CD14-positive monocyte (primary cell): ENCODE data around the gene BRAF. TPM values are rescaled to one million over a fixed set of nuclear protein-coding genes. Genes with fewer than 3 reads are reported as not detected.
"Not testable (repeated sequence)": the region's sequence is repeated elsewhere in the genome, so short reads cannot be mapped to it uniquely, and the experiment has no call there.

Experiments
- DNase-seq, 3 donors: peaks; one replicate each; pipeline ENCODE4 v3.0.0-alpha.2; 2011 to 2022
- H2AFZ ChIP-seq: 2 replicates; pipeline ENCODE4 v1.6.0; 2012; ENCODE audit warnings: mild to moderate bottlenecking, low read depth, low read length, inconsistent platforms; ENCODE audit not compliant: insufficient read depth, poor library complexity, severe bottlenecking
- H3K27ac ChIP-seq, 2 donors: 1 replicate in 1 of 2; 2 replicates in 1 of 2; pipeline ENCODE4 v1.5.1; 2012 to 2013; ENCODE audit warnings: low read length in 2 of 2, control low read depth in 1 of 2, inconsistent platforms in 1 of 2, low read depth in 1 of 2, mild to moderate bottlenecking in 1 of 2
- H3K27me3 ChIP-seq, 2 donors: one replicate each; pipeline versions ENCODE4 v1.6.0 to v1.6.1; 2011 to 2013; ENCODE audit warnings: low read length in 2 of 2; ENCODE audit not compliant: control insufficient read depth in 2 of 2, insufficient read depth in 2 of 2
- H3K36me3 ChIP-seq, 2 donors: replicated peaks in 1 of 2; 1 replicate in 1 of 2; 2 replicates in 1 of 2; pipeline versions ENCODE4 v1.5.1 to v1.6.1; 2012 to 2013; ENCODE audit warnings: low read length in 2 of 2, control low read depth in 1 of 2, inconsistent platforms in 1 of 2, mild to moderate bottlenecking in 1 of 2; ENCODE audit not compliant: insufficient read depth in 2 of 2, control insufficient read depth in 1 of 2
- H3K4me1 ChIP-seq, 2 donors: 1 replicate in 1 of 2; 2 replicates in 1 of 2; pipeline versions ENCODE4 v1.5.1 to v1.6.1; 2012 to 2013; ENCODE audit warnings: low read length in 2 of 2, control low read depth in 1 of 2, inconsistent platforms in 1 of 2, mild to moderate bottlenecking in 1 of 2, moderate library complexity in 1 of 2; ENCODE audit not compliant: insufficient read depth in 2 of 2, control insufficient read depth in 1 of 2
- H3K4me2 ChIP-seq: replicated peaks from 2 replicates; pipeline ENCODE3; 2012; ENCODE audit warnings: low read length, moderate library complexity, mild to moderate bottlenecking; ENCODE audit not compliant: poor library complexity, severe bottlenecking; ENCODE audit errors: extremely low read depth
- H3K4me3 ChIP-seq, 3 experiments: fragments of 200-600 bp in 1 of 3; sonication (generic) in 1 of 3; replicated peaks in 1 of 3; 1 replicate in 2 of 3; 2 replicates in 1 of 3; pipeline ENCODE4 v1.5.1; 2011 to 2013; ENCODE audit warnings: low read length in 3 of 3, mild to moderate bottlenecking in 3 of 3, control low read depth in 2 of 3, low read depth in 2 of 3, inconsistent platforms in 1 of 3, moderate library complexity in 1 of 3
- H3K79me2 ChIP-seq: 2 replicates; pipeline ENCODE4 v1.6.0; 2012; ENCODE audit warnings: mild to moderate bottlenecking, control low read depth, inconsistent platforms, low read length, moderate library complexity; ENCODE audit not compliant: insufficient read depth
- H3K9ac ChIP-seq: 2 replicates; pipeline ENCODE4 v1.6.0; 2017; ENCODE audit warnings: low read length, mild to moderate bottlenecking; ENCODE audit not compliant: insufficient read depth, poor library complexity, severe bottlenecking
- H3K9me3 ChIP-seq, 2 donors: replicated peaks in 1 of 2; 1 replicate in 1 of 2; 2 replicates in 1 of 2; pipeline versions ENCODE4 v1.5.1 to v1.6.1; 2012 to 2013; ENCODE audit warnings: low read length in 2 of 2, control low read depth in 1 of 2; ENCODE audit not compliant: control insufficient read depth in 1 of 2, insufficient read depth in 1 of 2
- H4K20me1 ChIP-seq: 2 replicates; pipeline ENCODE4 v1.6.0; 2012; ENCODE audit warnings: mild to moderate bottlenecking, low read length, control low read depth, moderate library complexity; ENCODE audit not compliant: insufficient read depth
- H3K27ac Mint-ChIP-seq, 7 donors: one replicate each; pipeline ENCODE4 v1.8.0; 2020; ENCODE audit warnings: mild to moderate bottlenecking in 7 of 7, mixed read lengths in 7 of 7, moderate library complexity in 6 of 7, inconsistent platforms in 2 of 7
- H3K27me3 Mint-ChIP-seq, 3 donors: one replicate each; pipeline ENCODE4 v1.8.0; 2021 to 2022; ENCODE audit warnings: low read depth in 3 of 3, mild to moderate bottlenecking in 3 of 3, mixed read lengths in 3 of 3, moderate library complexity in 3 of 3, inconsistent platforms in 1 of 3
- H3K36me3 Mint-ChIP-seq, 2 donors: one replicate each; pipeline ENCODE4 v1.8.0; 2020; ENCODE audit warnings: mixed read lengths in 2 of 2, inconsistent platforms in 1 of 2, mild to moderate bottlenecking in 1 of 2
- H3K4me1 Mint-ChIP-seq: one replicate; pipeline ENCODE4 v1.8.0; 2020; ENCODE audit warnings: mild to moderate bottlenecking, mixed read lengths
- H3K4me3 Mint-ChIP-seq, 2 donors: one replicate each; pipeline ENCODE4 v1.8.0; 2020; ENCODE audit warnings: mild to moderate bottlenecking in 2 of 2, mixed read lengths in 2 of 2, moderate library complexity in 1 of 2
- H3K9me3 Mint-ChIP-seq, 7 donors: one replicate each; pipeline ENCODE4 v1.8.0; 2020 to 2022; ENCODE audit warnings: mixed read lengths in 7 of 7, mild to moderate bottlenecking in 6 of 7, moderate library complexity in 6 of 7, inconsistent platforms in 2 of 7
- WGBS: methylation state at CpG from one replicate; pipeline ENCODE4 v1.1.5; 2013; ENCODE audit warnings: missing lambda C conversion rate; ENCODE audit not compliant: insufficient coverage; 5-methylcytosine and 5-hydroxymethylcytosine counted together
- intact Hi-C, 2 donors: fragments of 100-400 bp; cut with micrococcal nuclease; formaldehyde crosslinking; loops; one replicate each; pipeline versions ENCODE4 v1.15.0 to v1.15.1; 2023
- polyA plus RNA-seq, 3 donors: library from polyadenylated mRNA; depleted of rRNA in 1 of 3; unstranded in 2 of 3; stranded (reverse) in 1 of 3; fragments of 300-500 nt in 2 of 3; fragments of >200 nt in 1 of 3; fragmentation: Illumina TruSeq in 2 of 3; gene quantifications; 1 replicate in 2 of 3; 2 replicates in 1 of 3; pipeline ENCODE4 v1.2.3, GENCODE V29; 2012 to 2021
- TF ChIP-seq, protein P1 (sequence below): fragments of 200-600 bp; IDR thresholded peaks from one replicate; pipeline ENCODE4 v1.8.0; 2022; ENCODE audit warnings: antibody characterized with exemption, mild to moderate bottlenecking

BRAF gene
- polyA plus RNA-seq, 3 donors, result 3.8 to 10.0 (median 5.6) TPM

- no peak overlapping the region for H3K4me3 Mint-ChIP-seq
Measured at GRCh38 chr7:140915935-140916555, 8.7 kb downstream of the BRAF start.

GRCh38 chr7:140914083-140914482 is 10.6 kb downstream of the BRAF start:
- H3K4me1 Mint-ChIP-seq, result peaks cover 15% of the 10 kb centered on the region

More at GRCh38 chr7:140915935-140916555, 8.7 kb downstream of the BRAF start:
- WGBS, result 53% methylated on average over 3 of the region's 4 CpGs
- DNase-seq, result no peak
- Histone ChIP-seq H3K9me3 (no peaks in the 10 kb centered on the region), H4K20me1 (peaks cover 78% of the 10 kb centered on the region), H2AFZ (no peak overlapping the region), H3K9ac (no peak overlapping the region), H3K4me3 (no peak overlapping the region), H3K27ac (no peak overlapping the region), H3K79me2 (peaks cover 100% of the 10 kb centered on the region), H3K27me3 (no peaks in the 10 kb centered on the region), H3K36me3 (no peaks in the 10 kb centered on the region), H3K4me2 (no peak overlapping the region), H3K4me1 (no peaks in the 10 kb centered on the region)
- peaks cover 15% of the 10 kb centered on the region for H3K4me1 Mint-ChIP-seq
- TF ChIP-seq, protein P1, sequence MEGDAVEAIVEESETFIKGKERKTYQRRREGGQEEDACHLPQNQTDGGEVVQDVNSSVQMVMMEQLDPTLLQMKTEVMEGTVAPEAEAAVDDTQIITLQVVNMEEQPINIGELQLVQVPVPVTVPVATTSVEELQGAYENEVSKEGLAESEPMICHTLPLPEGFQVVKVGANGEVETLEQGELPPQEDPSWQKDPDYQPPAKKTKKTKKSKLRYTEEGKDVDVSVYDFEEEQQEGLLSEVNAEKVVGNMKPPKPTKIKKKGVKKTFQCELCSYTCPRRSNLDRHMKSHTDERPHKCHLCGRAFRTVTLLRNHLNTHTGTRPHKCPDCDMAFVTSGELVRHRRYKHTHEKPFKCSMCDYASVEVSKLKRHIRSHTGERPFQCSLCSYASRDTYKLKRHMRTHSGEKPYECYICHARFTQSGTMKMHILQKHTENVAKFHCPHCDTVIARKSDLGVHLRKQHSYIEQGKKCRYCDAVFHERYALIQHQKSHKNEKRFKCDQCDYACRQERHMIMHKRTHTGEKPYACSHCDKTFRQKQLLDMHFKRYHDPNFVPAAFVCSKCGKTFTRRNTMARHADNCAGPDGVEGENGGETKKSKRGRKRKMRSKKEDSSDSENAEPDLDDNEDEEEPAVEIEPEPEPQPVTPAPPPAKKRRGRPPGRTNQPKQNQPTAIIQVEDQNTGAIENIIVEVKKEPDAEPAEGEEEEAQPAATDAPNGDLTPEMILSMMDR, result no peak
- intact Hi-C loops, result no loop called here
- H3K27ac Mint-ChIP-seq, result no peak overlapping the region
- H3K36me3 Mint-ChIP-seq, result peaks cover 4 to 5% of the 10 kb centered on the region in 2 donors
- peaks cover 0 to 2% (median 0%) of the 10 kb centered on the region in 3 donors for H3K27me3 Mint-ChIP-seq
- H3K9me3 Mint-ChIP-seq, result no peaks in the 10 kb centered on the region

DNA sequence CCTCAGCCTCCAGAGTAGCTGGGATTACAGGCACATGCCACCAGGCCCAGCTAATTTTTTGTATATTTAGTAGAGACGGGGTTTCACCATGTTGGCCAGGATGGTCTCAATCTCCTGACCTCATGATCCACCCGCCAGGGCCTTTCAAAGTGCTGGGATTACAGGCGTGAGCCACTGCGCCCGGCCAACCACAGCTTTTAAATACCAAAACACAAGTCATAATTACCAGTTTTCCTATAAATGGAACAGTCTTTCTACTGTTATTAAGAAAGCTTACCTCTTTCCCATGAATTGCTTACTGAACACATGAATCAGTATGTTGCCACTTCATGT is 11.2 kb downstream of the BRAF start:
- H3K4me2 ChIP-seq, H2AFZ ChIP-seq, H3K27ac Mint-ChIP-seq, H3K4me3 ChIP-seq, H3K36me3 ChIP-seq, H3K27me3 ChIP-seq, H3K27ac ChIP-seq, H3K27me3 Mint-ChIP-seq, H3K4me1 ChIP-seq, intact Hi-C loops, H3K9me3 Mint-ChIP-seq, H3K9ac ChIP-seq, H3K36me3 Mint-ChIP-seq, DNase-seq, H3K4me3 Mint-ChIP-seq, H3K9me3 ChIP-seq: not testable (repeated sequence)
- H3K4me1 Mint-ChIP-seq, result peaks cover 15% of the 10 kb centered on the region
- 100% methylated on average over 5 of the region's 5 CpGs for WGBS
- Histone ChIP-seq H3K79me2 (peaks cover 99% of the 10 kb centered on the region), H4K20me1 (peaks cover 95% of the 10 kb centered on the region)

More at GRCh38 chr7:140914083-140914482, 10.6 kb downstream of the BRAF start:
- Histone ChIP-seq H2AFZ (no peak overlapping the region), H3K36me3 (no peaks in the 10 kb centered on the region), H3K27ac (no peak overlapping the region), H3K27me3 (no peaks in the 10 kb centered on the region), H4K20me1 (peaks cover 90% of the 10 kb centered on the region), H3K9ac (no peak overlapping the region), H3K4me3 (no peak overlapping the region), H3K79me2 (peaks cover 99% of the 10 kb centered on the region), H3K4me1 (no peaks in the 10 kb centered on the region), H3K9me3 (no peaks in the 10 kb centered on the region), H3K4me2 (no peak overlapping the region)
- Mint-ChIP-seq H3K9me3 (peaks cover 0 to 2% (median 0%) of the 10 kb centered on the region in 7 donors), H3K36me3 (peaks cover 0 to 6% of the 10 kb centered on the region in 2 donors), H3K4me3 (no peak overlapping the region), H3K27ac (no peak overlapping the region), H3K27me3 (peaks cover 0 to 2% (median 0%) of the 10 kb centered on the region in 3 donors)
- intact Hi-C loops, result no loop called here
- TF ChIP-seq, protein P1, result no peak
- no peak for DNase-seq
